AG08395 (cell line): ENCODE measurements around the gene CRHR2.
"Not testable (repeated sequence)": the region's sequence is repeated elsewhere in the genome, so short reads cannot be mapped to it uniquely, and the experiment has no call there.

Source experiments
- DNase-seq: peaks from one replicate; pipeline ENCODE4 v3.0.0; 2012; ENCODE audit warnings: mixed read lengths, low spot score

The CRHR2 gene

DNA sequence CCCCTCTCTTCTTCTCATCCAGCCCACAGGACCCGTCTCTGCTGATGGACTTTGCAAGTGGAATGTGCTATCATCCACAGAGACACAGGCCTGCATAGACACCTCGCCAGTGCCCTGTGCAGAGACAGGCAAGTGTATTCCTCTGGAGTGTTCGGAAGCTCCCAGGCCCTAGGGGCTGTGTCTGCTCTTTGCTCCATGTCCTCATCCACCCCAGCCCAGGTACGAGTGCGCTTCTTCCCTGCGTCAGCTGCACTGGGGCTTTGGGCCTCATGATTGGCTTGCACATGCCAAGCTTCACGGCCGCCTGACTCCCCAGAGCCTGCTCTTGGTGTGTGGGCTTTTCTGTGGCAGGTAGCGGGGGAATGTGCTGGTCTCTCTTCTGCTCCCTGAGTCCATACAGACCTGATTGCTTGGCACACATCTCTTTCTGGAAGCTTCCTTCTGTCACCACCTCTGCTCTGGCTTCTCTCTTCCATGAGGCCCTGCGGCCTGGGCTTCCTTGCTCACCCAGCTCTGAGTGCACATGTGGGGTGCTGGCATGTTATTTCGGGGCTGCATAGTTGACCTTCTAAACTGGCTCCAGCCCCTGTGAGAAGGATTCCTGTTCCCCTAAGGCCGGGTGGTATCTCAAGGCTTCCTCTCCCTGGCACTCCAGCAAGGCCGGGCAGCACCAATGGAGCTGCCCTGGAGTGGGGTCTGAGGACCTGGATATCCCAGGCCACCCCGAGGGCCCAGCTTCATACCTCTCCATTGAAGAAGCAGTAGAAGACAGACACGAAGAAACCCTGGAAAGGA, 27.8 kb downstream of the CRHR2 start:
- DNase-seq, result no peak

DNA sequence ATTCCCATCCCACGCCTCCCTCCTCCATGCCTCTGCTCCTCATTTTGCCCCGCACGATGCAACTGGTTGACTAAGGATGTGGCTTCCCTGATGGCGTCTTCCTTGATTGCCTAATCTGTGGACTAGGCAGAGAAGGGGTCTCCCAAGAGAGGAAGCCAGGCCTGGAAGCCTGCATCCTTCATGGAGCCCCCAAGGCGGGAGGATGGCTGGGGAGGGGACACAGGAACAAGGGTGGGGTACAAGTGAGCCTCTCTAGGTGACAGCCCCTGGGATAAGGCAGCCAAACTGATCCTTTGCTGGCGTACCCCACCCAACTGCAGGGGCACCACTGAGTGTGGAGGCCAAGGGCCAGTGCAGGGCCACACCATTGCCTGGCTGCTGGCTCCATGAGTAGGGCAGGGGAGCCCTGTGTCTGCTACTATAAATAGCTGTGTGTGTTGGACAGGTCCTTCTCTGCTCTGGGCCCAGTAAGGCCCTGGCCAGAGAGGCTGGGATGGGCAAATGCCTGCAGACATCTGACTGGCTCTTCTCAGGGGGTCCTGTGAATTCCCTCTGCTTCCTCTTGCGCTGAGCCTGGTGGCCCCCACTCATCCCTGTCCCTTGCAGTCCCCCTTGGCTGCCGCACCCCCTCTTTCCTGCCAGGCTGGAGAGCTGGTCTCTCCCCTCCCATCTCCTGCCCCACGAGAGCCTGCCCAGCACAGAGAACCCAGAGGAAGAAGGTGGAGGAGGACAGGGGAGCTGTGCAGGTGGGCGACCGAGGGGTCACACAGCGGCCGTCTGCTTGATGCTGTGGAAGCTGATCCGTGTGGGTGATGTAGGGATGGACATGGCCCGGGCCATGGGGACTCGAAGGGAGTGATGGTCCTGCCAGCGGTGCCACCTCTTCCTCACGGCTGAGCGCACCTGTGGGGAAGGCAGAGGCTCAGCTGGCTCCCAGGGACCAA, 29.3 kb downstream of the CRHR2 start:
- DNase-seq, result no peak

DNA sequence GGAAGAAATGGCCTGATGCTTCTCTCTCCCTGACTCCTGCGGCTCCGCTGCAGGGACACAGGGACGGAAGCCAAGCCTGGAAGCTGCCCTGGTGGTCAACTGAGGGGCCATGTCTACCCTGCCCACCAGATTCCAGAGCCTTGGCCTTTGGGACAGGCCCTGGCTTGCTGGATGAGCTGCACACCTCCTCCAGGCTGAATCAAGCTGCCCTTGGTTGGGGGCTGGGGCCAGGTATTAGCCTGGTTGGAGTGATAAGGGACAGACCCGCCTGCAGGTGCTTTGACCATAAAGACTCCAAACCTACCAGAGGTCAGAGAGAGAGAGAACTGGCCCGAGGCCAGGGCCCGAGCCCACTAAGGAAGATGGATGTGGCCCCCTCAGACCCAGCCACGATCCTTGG, 30.1 kb downstream of the CRHR2 start:
- no peak for DNase-seq

DNA sequence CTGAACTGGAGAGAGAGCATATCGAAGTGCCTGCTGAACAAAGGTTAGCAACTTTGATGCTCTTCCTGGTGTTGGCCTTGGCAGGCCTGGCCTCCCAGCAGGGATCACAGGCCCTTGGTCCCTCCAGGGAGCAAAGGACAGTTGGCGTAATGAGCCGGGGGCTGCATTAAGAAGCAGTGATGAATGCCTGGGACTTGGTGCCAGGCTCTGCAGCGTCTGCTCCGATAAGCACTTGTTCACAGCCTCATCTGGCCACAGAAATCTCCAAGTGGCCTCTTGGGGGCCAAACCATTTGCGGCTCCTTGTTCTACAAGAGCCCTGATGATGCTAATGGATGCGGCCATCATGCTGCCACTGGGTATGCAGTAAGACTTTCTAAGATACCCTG, 31.8 kb downstream of the CRHR2 start:
- no peak for DNase-seq

DNA sequence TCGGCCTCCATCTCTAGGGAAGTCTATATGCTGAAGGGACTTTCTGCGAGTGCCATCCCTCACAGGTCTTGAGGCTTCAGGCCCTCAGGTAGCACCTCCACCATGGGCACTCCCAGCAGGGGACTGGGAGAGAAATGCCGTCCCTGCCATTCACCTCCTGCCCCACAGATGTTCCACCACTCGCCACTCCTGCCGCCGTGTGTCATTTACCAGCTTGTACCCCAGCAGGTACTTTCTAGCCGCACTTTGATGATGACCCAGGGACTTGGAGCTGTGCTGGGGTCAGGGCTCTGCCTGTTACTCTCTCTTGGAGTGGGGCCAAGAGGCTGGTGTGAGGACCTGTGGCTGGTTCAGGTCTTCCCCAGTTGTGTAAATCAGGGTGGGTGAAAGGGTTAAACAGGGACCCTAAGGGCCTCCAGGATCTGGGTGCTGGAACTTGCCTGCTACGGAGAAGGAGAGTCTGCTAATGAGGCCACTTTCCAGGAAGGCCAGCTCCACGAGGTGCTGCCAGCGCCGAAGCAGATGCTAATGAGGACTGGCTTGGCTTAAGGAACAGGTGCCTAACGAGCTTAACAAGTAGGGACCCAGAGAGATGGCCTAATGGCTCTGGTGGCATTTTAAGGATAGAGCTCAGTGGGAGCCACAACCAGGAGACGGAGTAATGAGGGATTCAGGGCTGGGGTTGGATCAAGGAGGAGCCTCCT, 32.4 kb downstream of the CRHR2 start:
- no peak for DNase-seq

- no peak for DNase-seq
Observed at GRCh38 chr7:30648744-30649540, 33.3 kb downstream of the CRHR2 start.

- no peak for DNase-seq
Observed at GRCh38 chr7:30647589-30648364, 34.5 kb downstream of the CRHR2 start.

- no peak for DNase-seq
Observed at GRCh38 chr7:30646154-30646553, 36.1 kb downstream of the CRHR2 start.

GRCh38 chr7:30645661-30646060, 36.6 kb downstream of the CRHR2 start:
- no peak for DNase-seq

GRCh38 chr7:30644286-30644955, 37.8 kb downstream of the CRHR2 start:
- no peak for DNase-seq

DNA sequence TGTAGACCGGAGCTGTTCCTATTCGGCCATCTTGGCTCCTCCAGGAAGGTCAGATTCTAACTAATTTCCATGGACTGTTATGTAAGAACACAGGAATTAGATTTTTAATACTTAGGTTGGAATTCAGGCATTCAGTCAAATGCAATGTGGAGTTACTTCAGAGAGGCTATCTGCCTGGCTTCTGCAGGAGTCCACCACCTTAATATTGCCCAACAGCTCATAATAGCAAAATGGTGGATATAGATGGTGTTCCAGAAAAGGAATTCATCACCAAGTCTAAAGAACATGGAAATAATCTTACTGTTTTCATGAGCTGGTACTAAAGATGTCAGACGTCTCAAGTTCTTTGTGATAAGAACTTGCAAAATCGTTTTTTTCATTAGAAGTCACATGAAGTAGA, 39.5 kb downstream of the CRHR2 start:
- DNase-seq, result no peak

DNA sequence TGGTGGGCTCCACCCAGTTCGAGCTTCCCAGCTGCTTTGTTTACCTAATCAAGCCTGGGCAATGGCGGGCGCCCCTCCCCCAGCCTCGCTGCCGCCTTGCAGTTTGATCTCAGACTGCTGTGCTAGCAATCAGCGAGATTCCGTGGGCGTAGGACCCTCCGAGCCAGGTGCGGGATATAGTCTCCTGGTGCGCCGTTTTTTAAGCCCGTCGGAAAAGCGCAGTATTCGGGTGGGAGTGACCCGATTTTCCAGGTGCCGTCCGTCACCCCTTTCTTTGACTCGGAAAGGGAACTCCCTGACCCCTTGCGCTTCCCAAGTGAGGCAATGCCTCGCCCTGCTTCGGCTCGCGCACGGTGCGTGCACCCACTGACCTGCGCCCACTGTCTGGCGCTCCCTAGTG, 39.9 kb downstream of the CRHR2 start:
- DNase-seq, result not testable (repeated sequence)

DNA sequence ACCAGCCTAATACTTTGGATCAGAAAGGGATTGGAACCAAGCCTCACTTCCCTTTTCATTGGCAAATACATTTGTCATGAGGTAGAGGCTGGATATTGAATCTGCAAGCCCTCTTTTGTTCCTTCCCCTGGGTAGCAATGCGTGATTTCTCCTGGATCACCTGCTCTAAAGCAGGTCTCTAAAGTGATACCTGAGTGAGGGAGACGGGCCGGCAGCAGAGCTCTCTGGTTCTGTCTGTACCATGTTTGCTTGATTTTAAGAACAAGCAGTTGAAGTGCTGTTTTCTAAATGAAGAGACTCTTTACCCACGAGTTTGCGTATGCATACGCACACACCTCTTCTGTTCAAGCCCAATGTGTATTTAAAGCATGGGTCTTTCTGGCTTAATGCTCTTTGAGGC, 46.5 kb downstream of the CRHR2 start:
- no peak for DNase-seq

DNA sequence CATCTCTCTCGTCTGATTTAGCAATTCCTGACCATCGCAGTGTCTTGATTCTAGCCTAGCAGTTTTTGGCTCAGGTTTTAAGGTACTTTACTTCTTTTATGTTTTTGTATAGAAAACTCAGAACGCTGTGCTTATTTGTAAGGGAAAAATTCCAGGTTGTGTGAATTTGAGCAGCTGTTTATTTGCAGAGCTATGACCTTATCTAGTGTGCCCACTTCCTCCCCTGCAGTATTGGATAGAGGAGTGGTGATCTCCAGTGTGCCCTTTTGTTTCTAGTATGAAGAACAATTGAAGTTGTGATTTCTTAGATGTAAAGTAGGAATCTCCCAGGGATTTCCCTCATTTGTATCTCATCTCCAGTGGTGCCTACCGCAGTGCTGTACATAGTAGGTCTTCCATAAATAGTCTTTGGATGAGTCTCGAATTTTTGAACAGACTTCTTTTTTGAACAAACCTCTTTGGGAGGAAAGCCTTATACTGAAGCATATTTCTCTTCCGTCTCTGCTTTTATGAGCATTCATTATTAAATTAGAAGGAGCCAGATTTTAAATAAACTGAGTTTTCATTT, 47.5 kb downstream of the CRHR2 start:
- no peak for DNase-seq

GRCh38 chr7:30634193-30634626, 48.0 kb downstream of the CRHR2 start:
- no peak for DNase-seq

DNA sequence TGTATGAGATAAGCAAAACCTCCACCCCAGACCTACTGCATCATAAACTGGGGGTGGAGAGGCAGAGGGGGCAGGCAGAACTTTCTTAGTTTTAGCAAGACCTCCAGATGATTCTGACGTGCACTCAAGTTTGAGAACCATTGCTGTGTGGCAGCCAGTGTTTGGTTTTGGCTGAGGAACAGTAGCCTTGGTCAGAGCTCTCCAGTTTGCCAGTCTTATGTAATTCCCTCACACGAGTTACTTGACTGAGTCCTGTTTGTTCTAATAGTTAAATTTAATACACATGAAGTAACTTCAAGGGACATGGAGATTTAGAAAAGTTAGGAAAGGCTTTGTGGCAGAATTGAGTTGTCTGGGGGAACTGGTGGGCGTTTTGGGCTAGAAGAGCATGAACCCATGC, 49.0 kb downstream of the CRHR2 start:
- no peak for DNase-seq

DNA sequence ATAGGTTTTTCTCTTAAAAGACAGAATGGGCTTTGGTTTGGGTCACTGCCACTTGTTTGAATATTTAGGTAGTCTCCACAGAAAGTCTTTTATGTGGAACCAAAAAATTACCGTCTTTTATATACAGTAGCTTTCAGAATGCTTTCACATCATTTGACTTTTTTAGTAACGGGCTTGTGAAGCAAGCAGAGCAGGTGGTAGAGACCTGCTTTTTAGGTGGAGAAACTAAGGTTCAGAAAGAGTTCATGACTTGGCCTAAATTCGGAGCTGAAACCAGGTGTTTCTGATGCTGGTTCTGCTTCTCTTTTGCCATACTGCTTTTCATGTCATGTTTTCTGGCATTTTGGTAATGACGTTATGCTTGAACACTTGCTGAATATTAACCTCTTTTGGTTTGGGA, 51.3 kb downstream of the CRHR2 start:
- no peak for DNase-seq

GRCh38 chr7:30627026-30627425, 55.2 kb downstream of the CRHR2 start:
- no peak for DNase-seq

DNA sequence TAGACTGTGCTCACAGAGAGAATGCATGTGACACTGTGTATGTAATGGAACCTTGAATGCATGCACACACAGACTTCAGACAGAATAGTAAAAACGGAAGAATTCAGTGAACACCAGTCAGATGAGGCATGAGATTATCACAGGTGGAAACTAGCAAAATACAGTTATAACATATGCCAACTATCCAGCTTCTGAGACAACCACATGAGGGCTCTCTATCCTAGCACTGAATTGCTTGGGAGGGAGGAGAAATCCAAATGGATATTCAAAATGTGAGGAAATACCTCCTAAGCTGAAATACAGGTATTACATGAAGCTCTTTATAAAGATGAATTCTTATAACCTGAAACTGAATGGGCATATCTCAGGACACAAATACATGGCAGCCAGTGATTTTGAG, 57.0 kb downstream of the CRHR2 start:
- DNase-seq, result no peak

GRCh38 chr7:30618961-30619360, 63.3 kb downstream of the CRHR2 start:
- DNase-seq, result no peak
